Measurements from ENCODE around the gene DEPDC7. TPM values are rescaled to one million over a fixed set of nuclear protein-coding genes. Genes with fewer than 3 reads are reported as not detected.

Gene DEPDC7
- total RNA-seq, 1 experiment from 2014 or later = 7.5 TPM

GRCh38 chr11:33043221-33043830, 27.6 kb downstream of the DEPDC7 start:
- H3K36me3 ChIP-seq (ENCODE audit: control insufficient read depth, insufficient read depth, low read length) = peaks cover 5% of the 10 kb centered on the region
- intact Hi-C loops (cut with micrococcal nuclease; ENCODE audit: unreplicated experiment) = no loop called here
- H3K4me3 ChIP-seq (ENCODE audit: low read depth in 2 of 2, low read length in 2 of 2) = no peak overlapping the region
- H3K27me3 ChIP-seq (ENCODE audit: control insufficient read depth, insufficient read depth, low read length) = no peaks in the 10 kb centered on the region
- no peaks in the 10 kb centered on the region for H3K9me3 ChIP-seq (ENCODE audit: control insufficient read depth, insufficient read depth, low read depth, low read length)
- no peak for DNase-seq (ENCODE audit: low read depth, low spot score)
- H3K27ac ChIP-seq (ENCODE audit: low read length) = no peak overlapping the region
- POLR2A ChIA-PET = no interaction called here
- in situ Hi-C loops (cut with HindIII; ENCODE audit: low pct_unique_long_range_greater_than_20kb, low sequenced_read_pairs) = no loop called here
- no peak for ATAC-seq
- TF ChIP-seq CTCF (IDR thresholded peaks at IDR 0.05) = no peak
- no peak for TF ChIP-seq TCF7L2 (IDR thresholded peaks at IDR 0.05; ENCODE audit: low read depth, low read length)
- TF ChIP-seq SIN3A (IDR thresholded peaks at IDR 0.05; ENCODE audit: borderline replicate concordance, insufficient read depth, low read depth, low read length) = no peak
- no peak for TF ChIP-seq REST (IDR thresholded peaks at IDR 0.05; ENCODE audit: insufficient read depth in 1 of 2, low read depth in 2 of 2, low read length in 1 of 2)
- TF ChIP-seq POLR2AphosphoS5 (IDR thresholded peaks at IDR 0.05; ENCODE audit: low read depth, low read length) = no peak
- no TSS peak for BruUV-seq (replicated peaks)
- peaks cover 9% of the 10 kb centered on the region for H3K4me1 ChIP-seq (ENCODE audit: control insufficient read depth, insufficient read depth, low read length)
- CTCF ChIA-PET = interaction anchor here (0.5 kb wide), 1 partner anchor 10 kb away, joined by 9 read pairs; no protein-coding TSS in a partner anchor

GRCh38 chr11:33044285-33044756, 28.6 kb downstream of the DEPDC7 start:
- CTCF ChIA-PET = no interaction called here
- in situ Hi-C loops (cut with HindIII; ENCODE audit: low pct_unique_long_range_greater_than_20kb, low sequenced_read_pairs) = no loop called here

More at GRCh38 chr11:33044285-33044756, 28.6 kb downstream of the DEPDC7 start:
- no peaks in the 10 kb centered on the region for H3K27me3 ChIP-seq (ENCODE audit: control insufficient read depth, insufficient read depth, low read length)
- peaks cover 9% of the 10 kb centered on the region for H3K4me1 ChIP-seq (ENCODE audit: control insufficient read depth, insufficient read depth, low read length)
- no peaks in the 10 kb centered on the region for H3K9me3 ChIP-seq (ENCODE audit: control insufficient read depth, insufficient read depth, low read depth, low read length)
- no TSS peak for BruUV-seq (replicated peaks)
- H3K4me3 ChIP-seq (ENCODE audit: low read depth in 2 of 2, low read length in 2 of 2) = no peak overlapping the region
- H3K27ac ChIP-seq (ENCODE audit: low read length) = no peak overlapping the region
- POLR2A ChIA-PET = no interaction called here
- peaks cover 5% of the 10 kb centered on the region for H3K36me3 ChIP-seq (ENCODE audit: control insufficient read depth, insufficient read depth, low read length)
- TF ChIP-seq SIN3A (IDR thresholded peaks at IDR 0.05; ENCODE audit: borderline replicate concordance, insufficient read depth, low read depth, low read length) = no peak
- TF ChIP-seq REST (IDR thresholded peaks at IDR 0.05; ENCODE audit: insufficient read depth in 1 of 2, low read depth in 2 of 2, low read length in 1 of 2) = no peak
- TF ChIP-seq TCF7L2 (IDR thresholded peaks at IDR 0.05; ENCODE audit: low read depth, low read length) = no peak
- TF ChIP-seq POLR2AphosphoS5 (IDR thresholded peaks at IDR 0.05; ENCODE audit: low read depth, low read length) = no peak
- no peak for TF ChIP-seq CTCF (IDR thresholded peaks at IDR 0.05)
- intact Hi-C loops (cut with micrococcal nuclease; ENCODE audit: unreplicated experiment) = no loop called here
- DNase-seq (ENCODE audit: low read depth, low spot score) (no peak), ATAC-seq (no peak)

Measured in Panc1 (cell line).